Spleen (tissue), 7 donors: ENCODE data around the gene CACNA2D1.

Experiments
- POLR2AphosphoS5 ChIP-seq, 3 donors: sonication (generic); formaldehyde crosslinking; IDR thresholded peaks; one replicate each; pipeline ENCODE4 v1.5.1; 2017; ENCODE audit warnings: antibody characterized with exemption in 3 of 3
- TF ChIP-seq, protein P1 (sequence below), 11 experiments: fragments of 200-600 bp in 7 of 11; fragments of 450-650 bp in 4 of 11; sonication (generic) in 4 of 11; IDR thresholded peaks in 8 of 11; conservative IDR thresholded peaks in 3 of 11; 1 replicate in 7 of 11; 2 replicates in 4 of 11; pipeline versions ENCODE4 v1.4.0 to v1.8.0; 2016 to 2021; ENCODE audit warnings: antibody characterized with exemption in 11 of 11, inconsistent platforms in 4 of 11, mild to moderate bottlenecking in 1 of 11
- donor health status: DM: no; HTN: no; CAD: no; lungs with moderate emphysema.
- donor health status: DM: no; HTN: no; CAD: no.
- donor health status: DM: no; HTN: no; CAD: no.

DNA sequence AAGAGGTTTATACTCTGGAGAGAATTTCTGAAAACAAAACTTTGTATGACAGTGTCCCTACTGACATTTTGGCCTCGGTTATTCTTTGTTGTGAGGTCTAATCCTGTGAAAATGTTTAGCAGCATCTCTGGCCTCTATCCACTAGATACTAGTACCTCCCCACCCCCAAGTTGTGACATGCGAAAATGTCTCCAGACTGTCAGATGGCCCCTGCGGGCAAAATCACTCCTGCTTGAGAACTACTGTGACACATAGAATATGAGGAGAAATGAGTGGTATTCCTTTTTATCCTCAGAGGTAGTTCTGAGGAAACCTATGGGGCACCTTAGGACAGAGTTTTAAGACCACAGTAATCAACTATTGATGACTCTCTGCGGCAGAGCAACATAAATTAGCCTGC lies 358.5 kb downstream of the CACNA2D1 start:
- TF ChIP-seq, protein P1, sequence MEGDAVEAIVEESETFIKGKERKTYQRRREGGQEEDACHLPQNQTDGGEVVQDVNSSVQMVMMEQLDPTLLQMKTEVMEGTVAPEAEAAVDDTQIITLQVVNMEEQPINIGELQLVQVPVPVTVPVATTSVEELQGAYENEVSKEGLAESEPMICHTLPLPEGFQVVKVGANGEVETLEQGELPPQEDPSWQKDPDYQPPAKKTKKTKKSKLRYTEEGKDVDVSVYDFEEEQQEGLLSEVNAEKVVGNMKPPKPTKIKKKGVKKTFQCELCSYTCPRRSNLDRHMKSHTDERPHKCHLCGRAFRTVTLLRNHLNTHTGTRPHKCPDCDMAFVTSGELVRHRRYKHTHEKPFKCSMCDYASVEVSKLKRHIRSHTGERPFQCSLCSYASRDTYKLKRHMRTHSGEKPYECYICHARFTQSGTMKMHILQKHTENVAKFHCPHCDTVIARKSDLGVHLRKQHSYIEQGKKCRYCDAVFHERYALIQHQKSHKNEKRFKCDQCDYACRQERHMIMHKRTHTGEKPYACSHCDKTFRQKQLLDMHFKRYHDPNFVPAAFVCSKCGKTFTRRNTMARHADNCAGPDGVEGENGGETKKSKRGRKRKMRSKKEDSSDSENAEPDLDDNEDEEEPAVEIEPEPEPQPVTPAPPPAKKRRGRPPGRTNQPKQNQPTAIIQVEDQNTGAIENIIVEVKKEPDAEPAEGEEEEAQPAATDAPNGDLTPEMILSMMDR (IDR thresholded peaks at IDR 0.05 in 8 of 11, conservative IDR thresholded peaks at IDR 0.05 in 3 of 11), result no peak
- TF ChIP-seq POLR2AphosphoS5 (IDR thresholded peaks at IDR 0.05), result no peak
